Kidney (tissue), 14 donors: ENCODE results near the gene ITGA8. TPM values are rescaled to one million over a fixed set of nuclear protein-coding genes. Genes with fewer than 3 reads are reported as not detected.

Experiments
- DNase-seq, 5 donors: peaks; one replicate each; pipeline ENCODE4 v3.0.0-alpha.2; 2013 to 2020
- FAIRE-seq: peaks from 2 replicates; lab custom pipeline; 2012; peaks lifted over from hg19 to GRCh38; lab: Jason Lieb, UNC
- H3K27ac ChIP-seq, 2 donors: one replicate each; pipeline ENCODE4 v1.7.0; 2013; ENCODE audit warnings: low read depth in 2 of 2, low read length in 2 of 2, inconsistent platforms in 1 of 2
- H3K27me3 ChIP-seq: one replicate; pipeline ENCODE4 v1.7.1; 2013; ENCODE audit warnings: low read length, inconsistent platforms; ENCODE audit not compliant: control insufficient read depth, insufficient read depth
- H3K36me3 ChIP-seq, 3 donors: one replicate each; pipeline versions ENCODE4 v1.7.0 to v1.7.1; 2013; ENCODE audit warnings: low read length in 3 of 3, control low read depth in 1 of 3, inconsistent platforms in 1 of 3; ENCODE audit not compliant: insufficient read depth in 3 of 3, control insufficient read depth in 2 of 3
- H3K4me1 ChIP-seq, 3 donors: one replicate each; pipeline versions ENCODE4 v1.7.0 to v1.7.1; 2013; ENCODE audit warnings: low read length in 3 of 3, inconsistent platforms in 1 of 3, low read depth in 1 of 3; ENCODE audit not compliant: control insufficient read depth in 2 of 3, insufficient read depth in 2 of 3
- H3K4me3 ChIP-seq, 3 donors: one replicate each; pipeline versions ENCODE4 v1.7.0 to v1.8.1; 2013; ENCODE audit warnings: low read length in 3 of 3, control low read depth in 1 of 3, inconsistent platforms in 1 of 3
- H3K9ac ChIP-seq, 3 donors: one replicate each; pipeline versions ENCODE4 v1.7.0 to v1.7.1; 2013; ENCODE audit warnings: low read length in 3 of 3, control low read depth in 1 of 3, inconsistent platforms in 1 of 3
- H3K9me3 ChIP-seq, 3 donors: one replicate each; pipeline versions ENCODE4 v1.7.0 to v1.7.1; 2013; ENCODE audit warnings: low read length in 3 of 3, control low read depth in 1 of 3, inconsistent platforms in 1 of 3; ENCODE audit not compliant: control insufficient read depth in 2 of 3, insufficient read depth in 1 of 3
- CTCF ChIP-seq: IDR thresholded peaks from 3 replicates; pipeline ENCODE4 v1.5.1; 2012; ENCODE audit warnings: mild to moderate bottlenecking, moderate library complexity, borderline replicate concordance; ENCODE audit not compliant: insufficient read depth; ENCODE audit errors: extremely low read depth
- intact Hi-C: fragments of 100-400 bp; cut with DNase I; formaldehyde crosslinking; loops from one replicate; pipeline ENCODE4 v1.11.1; 2022
- polyA plus RNA-seq: library from polyadenylated mRNA; stranded (reverse); fragments of 350-450 nt; fragmentation: Illumina TruSeq; extraction: RNeasy Lipid Tissue Mini Kit (QIAGEN cat#74804); gene quantifications from one replicate; pipeline ENCODE4 v1.2.3, GENCODE V29; 2014; ENCODE audit warnings: low read depth, low replicate concordance; ENCODE audit not compliant: insufficient read depth
- total RNA-seq: library from RNA; stranded (reverse); fragmentation: NEBNext Ultra II Directional; extraction: Animal tissue kit (Norgen Biotek cat#: 25700); gene quantifications from one replicate; pipeline ENCODE4 v1.2.1, GENCODE V29; 2021
- donor health status: control.
- donor health status: control.
- donor health status: control.
- donor health status: control.
- donor health status: control.
- donor health status: DM: yes; HTN: yes; CAD: no.
- donor health status: Normal renal cell carcinoma (clear cell type).

ITGA8 gene
- total and polyA plus RNA-seq, 2 donors from 2014 or later: 10.8 to 22.1 TPM

- TF ChIP-seq CTCF: no peak
- FAIRE-seq (no peak), DNase-seq (no peak)
- intact Hi-C loops: no loop called here
- Histone ChIP-seq H3K36me3 (no peaks in the 10 kb centered on the region), H3K27me3 (no peaks in the 10 kb centered on the region), H3K4me1 (no peaks in the 10 kb centered on the region), H3K9me3 (no peaks in the 10 kb centered on the region), H3K4me3 (no peak overlapping the region), H3K9ac (no peak overlapping the region), H3K27ac (no peak overlapping the region)
These were observed 21.9 kb upstream of the ITGA8 start for GRCh38 chr10:15741581-15741980.

- no peaks in the 10 kb centered on the region for H3K4me1 ChIP-seq
- intact Hi-C loops: no loop called here
- H3K27me3 ChIP-seq: no peaks in the 10 kb centered on the region
- FAIRE-seq (no peak), DNase-seq (no peak)
- H3K9ac ChIP-seq: no peak overlapping the region
- H3K9me3 ChIP-seq: no peaks in the 10 kb centered on the region
- H3K27ac ChIP-seq: no peak overlapping the region
- H3K36me3 ChIP-seq: no peaks in the 10 kb centered on the region
- no peak overlapping the region for H3K4me3 ChIP-seq
- no peak for TF ChIP-seq CTCF
These were observed 20.5 kb upstream of the ITGA8 start for GRCh38 chr10:15740261-15740660.

GRCh38 chr10:15739254-15739970, 19.7 kb upstream of the ITGA8 start:
- Histone ChIP-seq H3K9me3 (no peaks in the 10 kb centered on the region), H3K4me1 (no peaks in the 10 kb centered on the region), H3K36me3 (no peaks in the 10 kb centered on the region), H3K27ac (no peak overlapping the region), H3K4me3 (no peak overlapping the region), H3K9ac (no peak overlapping the region), H3K27me3 (no peaks in the 10 kb centered on the region)
- TF ChIP-seq CTCF: no peak
- FAIRE-seq (no peak), DNase-seq (peak in 1 of 5 donors; percentile 71)
- intact Hi-C loops: no loop called here
